A204.1 (cell line): ENCODE measurements around the gene KCNJ5.

Source experiments
- FAIRE-seq: peaks from 2 replicates; lab custom pipeline; 2012; peaks lifted over from hg19 to GRCh38; lab: Jason Lieb, UNC

The KCNJ5 gene

GRCh38 chr11:128890543-128891368 lies at the start of gene KCNJ5:
Gene KCNJ5 (plus strand): TSS chr11:128891356. CDS start chr11:128911274, 19,918 bp downstream.
- no peak for FAIRE-seq

DNA sequence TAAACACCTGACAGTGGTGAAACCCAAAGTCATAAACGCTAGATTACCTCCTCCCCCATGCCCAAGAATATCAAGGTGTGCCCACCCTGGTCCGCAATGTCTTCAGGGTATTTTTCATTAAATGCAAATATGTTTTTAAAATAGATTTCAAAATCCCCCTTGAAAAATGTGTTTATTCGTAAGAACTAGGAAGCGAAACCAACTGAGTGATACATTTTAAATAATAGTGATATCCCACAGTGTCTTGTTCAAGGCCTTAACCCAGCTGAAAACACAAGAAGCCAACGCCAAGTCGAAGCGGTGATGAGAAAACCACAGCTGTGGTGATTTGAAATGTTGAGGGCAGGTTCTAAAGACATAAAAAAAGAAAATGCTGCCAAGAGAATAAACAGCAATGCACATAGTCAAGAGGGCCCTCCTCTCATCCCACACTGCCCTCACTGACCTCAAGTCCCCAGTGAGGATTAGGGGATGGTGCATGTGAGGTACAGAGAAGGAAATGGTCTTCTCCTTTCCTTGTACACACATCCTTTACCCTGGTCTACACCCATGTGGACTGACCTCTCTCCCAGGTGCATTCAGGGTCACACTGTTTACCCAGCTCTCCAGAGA lies 49.6 kb upstream of the KCNJ5 start:
- no peak for FAIRE-seq

DNA sequence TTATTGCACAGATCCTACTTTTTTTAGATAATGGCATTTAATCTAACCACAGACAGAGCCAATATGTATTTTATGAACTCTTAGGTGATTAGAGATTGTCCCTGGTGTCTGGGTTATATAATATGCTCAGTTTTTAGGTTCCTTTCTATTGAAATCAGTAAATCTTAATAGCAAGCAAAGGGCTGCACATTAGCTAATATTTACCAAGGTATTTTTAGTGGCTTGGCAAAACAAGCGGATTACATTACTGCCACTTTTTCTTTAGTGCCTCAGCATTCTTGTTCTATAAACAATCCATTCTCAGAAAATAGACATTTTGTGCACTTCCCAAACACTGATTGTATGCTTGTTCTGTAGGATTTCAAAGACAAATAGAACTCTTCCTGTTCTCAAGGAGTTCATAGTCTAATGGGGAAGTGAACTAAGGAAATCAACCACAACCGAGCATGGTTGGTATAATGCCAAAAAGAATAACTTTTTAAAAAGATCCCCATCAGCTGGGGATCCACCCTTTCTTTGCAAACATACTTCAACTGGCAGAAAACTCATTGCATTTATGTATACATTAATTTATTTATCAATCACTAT lies 47.9 kb upstream of the KCNJ5 start:
- FAIRE-seq: no peak

DNA sequence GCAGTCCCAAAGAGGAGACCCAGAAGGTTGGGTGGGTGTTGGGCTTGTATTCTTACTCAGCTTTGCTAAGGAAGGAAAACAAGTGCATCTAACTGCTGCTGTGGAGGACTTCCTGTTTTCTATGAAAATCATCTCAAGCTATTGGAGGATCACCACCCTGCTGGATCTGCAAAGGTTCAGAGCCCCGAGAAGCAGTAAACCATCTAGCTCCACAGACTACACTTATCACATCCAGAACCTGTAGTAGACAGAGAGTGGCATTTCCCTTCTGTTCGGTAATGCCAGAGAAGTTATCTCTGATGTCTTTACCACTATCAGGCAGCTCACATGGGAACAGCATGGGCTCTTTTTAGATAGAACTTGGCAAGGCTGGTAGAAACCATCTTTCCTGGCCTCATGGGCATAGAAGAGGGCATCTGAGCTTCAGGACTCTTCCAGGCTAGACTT lies 45.8 kb upstream of the KCNJ5 start:
- no peak for FAIRE-seq

DNA sequence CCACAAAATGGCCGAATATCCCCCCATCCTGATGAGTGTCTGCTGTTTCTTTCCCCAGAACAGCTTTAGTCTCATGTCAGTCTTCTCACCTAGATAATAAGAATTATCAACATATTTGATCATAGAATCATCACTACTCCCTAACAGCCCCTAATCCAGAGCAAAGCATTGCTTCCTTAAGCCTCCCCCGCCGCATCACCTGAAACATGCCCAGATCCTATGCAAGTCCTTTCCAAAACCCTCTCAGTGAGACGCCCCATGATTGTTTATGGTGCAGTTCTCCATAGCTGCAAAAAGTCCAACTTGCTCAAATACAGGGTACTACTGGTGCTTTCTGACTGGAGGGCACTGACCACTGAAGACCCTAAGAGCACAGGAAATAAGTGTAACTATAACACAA lies 44.2 kb upstream of the KCNJ5 start:
- FAIRE-seq: no peak

GRCh38 chr11:128848815-128849455 lies 42.2 kb upstream of the KCNJ5 start:
- no peak for FAIRE-seq

GRCh38 chr11:128852327-128853023 lies 38.7 kb upstream of the KCNJ5 start:
- no peak for FAIRE-seq

GRCh38 chr11:128853559-128853958 lies 37.6 kb upstream of the KCNJ5 start:
- FAIRE-seq: no peak

- FAIRE-seq: no peak
Observed at GRCh38 chr11:128854841-128855240, 36.3 kb upstream of the KCNJ5 start.

DNA sequence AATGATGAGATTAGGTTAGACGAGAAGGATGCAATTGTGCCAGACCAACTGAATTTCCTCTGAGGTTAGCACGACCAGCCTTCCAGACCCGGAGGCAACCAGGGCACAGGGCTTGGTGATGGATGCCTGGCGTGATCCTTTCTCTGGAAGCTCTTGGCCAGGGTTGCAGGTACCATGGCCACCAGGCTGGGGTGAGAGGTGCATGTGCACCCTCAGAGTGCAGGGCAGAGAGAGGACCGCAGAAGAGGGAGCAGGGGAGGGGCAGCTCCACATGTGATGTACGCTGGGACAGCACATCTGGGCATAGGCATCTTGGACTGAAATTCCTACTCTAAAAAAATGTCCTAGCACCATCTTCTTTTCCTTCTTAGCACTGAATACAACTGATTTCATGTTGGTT lies 34.9 kb upstream of the KCNJ5 start:
- no peak for FAIRE-seq

GRCh38 chr11:128857341-128857740 lies 33.8 kb upstream of the KCNJ5 start:
- FAIRE-seq: no peak

- FAIRE-seq: no peak
Observed at GRCh38 chr11:128859563-128860441, 31.4 kb upstream of the KCNJ5 start.

- FAIRE-seq: no peak
Observed at GRCh38 chr11:128860571-128861361, 30.4 kb upstream of the KCNJ5 start.

DNA sequence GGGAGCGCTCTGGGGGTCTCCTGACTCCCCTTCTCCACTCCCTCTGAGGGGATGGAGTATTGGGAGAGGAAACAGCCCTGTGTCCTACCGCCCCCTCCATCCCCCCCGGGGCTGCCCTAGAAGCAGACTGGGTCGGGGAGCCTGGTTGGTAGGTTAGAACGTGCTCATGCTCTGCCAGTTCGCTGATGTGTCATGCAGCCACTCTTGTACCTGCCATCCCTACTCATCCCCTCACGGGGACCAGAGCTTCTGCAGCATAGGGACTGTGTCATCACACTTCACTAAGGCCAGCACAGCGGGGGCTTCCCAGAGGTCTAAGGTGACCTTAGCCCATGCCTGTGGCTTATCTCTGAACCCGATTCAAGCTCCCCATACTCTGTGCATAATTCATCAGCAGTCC lies 28.8 kb upstream of the KCNJ5 start:
- no peak for FAIRE-seq

DNA sequence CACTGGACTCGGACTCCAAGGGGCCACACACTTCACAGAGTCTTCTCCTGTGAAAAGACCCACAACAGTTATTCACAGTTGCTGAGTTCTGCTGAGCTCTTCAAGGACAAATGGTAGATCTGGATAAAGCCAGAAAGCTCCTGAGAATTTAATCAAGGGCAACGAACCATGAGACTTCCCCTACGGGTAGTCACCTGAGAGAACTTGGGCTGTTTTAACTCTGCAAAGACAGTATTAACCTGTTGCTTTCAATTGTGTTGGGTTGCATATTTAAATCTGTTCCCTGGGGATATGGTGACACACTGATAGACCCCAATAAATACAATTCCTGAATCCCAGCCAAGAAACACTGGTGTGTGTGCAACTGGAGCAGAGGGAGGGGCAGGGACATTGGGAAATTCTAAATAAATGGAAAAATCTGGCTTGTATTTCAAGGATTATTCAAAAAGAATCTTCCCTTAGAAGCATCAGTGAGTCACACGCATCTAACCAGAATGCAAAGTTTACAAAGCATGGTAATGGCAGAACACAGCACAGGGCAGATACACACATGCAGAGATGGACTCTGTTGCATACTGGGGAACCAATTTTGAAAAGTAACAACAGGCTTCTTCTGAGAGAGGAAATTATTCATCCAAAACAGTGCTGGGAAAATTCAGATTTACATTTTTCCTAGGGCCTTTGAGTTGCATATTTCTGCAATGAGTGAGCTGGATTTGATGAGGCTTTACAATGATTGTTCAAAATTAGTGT lies 28.1 kb upstream of the KCNJ5 start:
- FAIRE-seq: no peak

GRCh38 chr11:128865490-128865889 lies 25.7 kb upstream of the KCNJ5 start:
- no peak for FAIRE-seq

GRCh38 chr11:128867277-128867676 lies 23.9 kb upstream of the KCNJ5 start, which contains the start of gene KCNJ1:
Gene KCNJ1 (minus strand): TSS chr11:128867296. CDS start chr11:128840243, 27,053 bp downstream.
- no peak for FAIRE-seq

DNA sequence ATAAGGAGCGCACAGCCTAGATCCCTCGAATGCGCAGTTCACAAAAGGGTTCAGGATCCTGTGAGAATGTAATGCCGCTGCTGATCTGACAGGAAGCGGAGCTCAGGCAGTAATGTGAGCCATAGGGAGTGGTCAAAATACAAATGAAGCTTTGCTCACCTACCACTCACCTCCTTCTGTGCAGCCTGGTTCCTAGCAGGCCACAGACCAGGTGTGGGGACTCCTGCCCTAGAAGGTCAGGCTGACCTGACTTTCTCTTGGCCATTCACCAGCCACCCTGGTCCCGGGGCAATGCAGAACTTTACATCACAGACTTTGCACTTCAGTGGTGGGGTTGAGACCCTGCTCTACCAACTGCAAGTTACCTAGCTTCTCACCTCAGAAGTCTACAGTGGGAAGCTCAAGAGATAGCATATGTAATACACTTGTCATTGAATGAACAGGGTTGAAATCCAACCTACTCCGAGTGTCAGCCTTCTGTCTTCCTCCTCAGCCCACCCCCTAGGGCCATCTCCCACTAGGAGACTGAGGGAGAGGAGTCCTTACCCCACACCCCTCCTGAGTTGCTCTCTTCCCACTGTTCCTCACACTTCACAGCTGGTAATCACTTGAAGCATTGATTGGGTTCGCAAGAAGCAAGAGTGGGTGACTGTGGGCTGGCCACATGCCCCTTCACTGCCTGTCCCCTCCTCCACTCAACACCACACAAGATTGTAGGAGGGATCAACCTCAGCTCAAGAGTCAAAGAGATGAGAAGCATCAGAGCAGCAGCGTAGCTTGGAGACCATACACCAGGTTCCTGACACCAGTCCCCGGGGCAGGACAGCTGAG lies 22.1 kb upstream of the KCNJ5 start:
- FAIRE-seq: no peak

GRCh38 chr11:128871168-128871610 lies 20.0 kb upstream of the KCNJ5 start:
- no peak for FAIRE-seq
